HepG2 (cell line): Measurements from ENCODE around the gene ZNF106.

Source experiments
- HCFC1 ChIP-seq: fragments of 150-350 bp; IDR thresholded peaks from 2 replicates; pipeline ENCODE4 v1.6.1; 2014; ENCODE audit warnings: low read depth, low read length
- HOXA9 ChIP-seq: sonication (generic); formaldehyde crosslinking; IDR thresholded peaks from 2 replicates; pipeline ENCODE4 v1.8.1; 2022; ENCODE audit warnings: missing genetic modification reagents, mild to moderate bottlenecking, moderate library complexity, borderline replicate concordance
- MED1 ChIP-seq: sonication (generic); formaldehyde crosslinking; IDR thresholded peaks from 2 replicates; pipeline ENCODE4 v1.4.0; 2020; ENCODE audit warnings: missing genetic modification reagents
- RFX5 ChIP-seq: IDR thresholded peaks from 2 replicates; pipeline ENCODE4 v1.6.1; 2011; ENCODE audit warnings: low read depth, low read length, improper control_type of control experiment
- SRF ChIP-seq: IDR thresholded peaks from 2 replicates; pipeline ENCODE4 v1.6.1; 2011; ENCODE audit warnings: mild to moderate bottlenecking, low read depth, low read length, moderate library complexity
- TCF12 ChIP-seq, 2 experiments: fragments of 450-650 bp in 1 of 2; sonication (generic) in 1 of 2; formaldehyde crosslinking in 1 of 2; IDR thresholded peaks; 2 replicates each; pipeline versions ENCODE4 v1.6.1 to v1.8.0; 2017 to 2022; ENCODE audit warnings: antibody characterized with exemption in 1 of 2, mild to moderate bottlenecking in 1 of 2, missing genetic modification reagents in 1 of 2, moderate library complexity in 1 of 2
- TCF7L2 ChIP-seq: IDR thresholded peaks from 2 replicates; pipeline ENCODE4 v1.6.1; 2011; ENCODE audit warnings: mild to moderate bottlenecking, low read depth, low read length, moderate library complexity
- ZNF24 ChIP-seq: fragments of 450-650 bp; IDR thresholded peaks from 2 replicates; pipeline ENCODE4 v1.6.1; 2017; ENCODE audit warnings: antibody characterized with exemption, mild to moderate bottlenecking
- TF ChIP-seq, protein P1 (sequence below): sonication (generic); formaldehyde crosslinking; IDR thresholded peaks from 2 replicates; pipeline ENCODE4 v1.4.0; 2020; ENCODE audit warnings: mild to moderate bottlenecking, missing genetic modification reagents
- TF ChIP-seq, protein P2 (sequence below): sonication (generic); formaldehyde crosslinking; IDR thresholded peaks from 2 replicates; pipeline ENCODE4 v1.5.0; 2020; ENCODE audit warnings: mild to moderate bottlenecking, missing genetic modification reagents, moderate library complexity

DNA sequence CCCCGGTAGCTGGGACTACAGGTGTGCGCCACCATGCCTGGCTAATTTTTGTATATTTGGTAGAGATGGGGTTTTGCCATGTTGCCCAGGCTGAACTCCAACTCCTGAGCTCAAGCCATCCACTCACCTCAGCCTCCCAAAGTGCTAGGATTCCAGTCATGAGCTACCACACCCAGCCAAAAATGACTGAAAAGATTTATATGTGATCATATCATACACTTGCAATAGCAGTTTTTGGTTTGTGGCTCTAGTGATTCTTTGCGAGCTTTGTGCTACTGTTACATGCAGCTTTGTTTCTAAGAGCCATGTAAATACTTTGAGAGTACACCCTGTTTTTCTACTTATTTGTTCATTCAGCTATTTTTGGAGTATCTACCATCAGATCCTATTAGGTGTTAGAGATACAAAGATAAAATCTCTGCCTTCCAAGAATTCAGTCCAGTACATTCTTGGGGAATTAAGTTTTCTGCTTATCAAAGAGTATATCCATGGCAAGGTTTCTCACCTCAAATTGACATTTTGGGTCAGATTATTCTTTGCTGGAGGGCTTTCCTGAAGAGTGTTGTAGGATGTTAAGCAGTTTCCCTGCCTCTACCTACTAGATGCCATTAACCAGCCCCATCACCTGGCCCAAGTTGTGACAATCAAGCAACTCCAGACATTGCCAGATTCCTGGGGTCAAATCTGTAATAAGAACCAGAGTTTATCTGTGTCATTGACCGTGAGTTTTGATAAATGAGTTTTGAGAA is 19.5 kb upstream of the ZNF106 start:
- TF ChIP-seq TCF12 (IDR thresholded peaks at IDR 0.05) (no peak), TCF12 (CRISPR knock-in tag; IDR thresholded peaks at IDR 0.05) (no peak), HOXA9 (no peak), SRF (no peak), ZNF24 (no peak), MED1 (CRISPR knock-in tag) (no peak), HCFC1 (no peak), TCF7L2 (no peak), RFX5 (no peak)
- TF ChIP-seq, protein P1, sequence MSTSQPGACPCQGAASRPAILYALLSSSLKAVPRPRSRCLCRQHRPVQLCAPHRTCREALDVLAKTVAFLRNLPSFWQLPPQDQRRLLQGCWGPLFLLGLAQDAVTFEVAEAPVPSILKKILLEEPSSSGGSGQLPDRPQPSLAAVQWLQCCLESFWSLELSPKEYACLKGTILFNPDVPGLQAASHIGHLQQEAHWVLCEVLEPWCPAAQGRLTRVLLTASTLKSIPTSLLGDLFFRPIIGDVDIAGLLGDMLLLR = no peak
- TF ChIP-seq, protein P2, sequence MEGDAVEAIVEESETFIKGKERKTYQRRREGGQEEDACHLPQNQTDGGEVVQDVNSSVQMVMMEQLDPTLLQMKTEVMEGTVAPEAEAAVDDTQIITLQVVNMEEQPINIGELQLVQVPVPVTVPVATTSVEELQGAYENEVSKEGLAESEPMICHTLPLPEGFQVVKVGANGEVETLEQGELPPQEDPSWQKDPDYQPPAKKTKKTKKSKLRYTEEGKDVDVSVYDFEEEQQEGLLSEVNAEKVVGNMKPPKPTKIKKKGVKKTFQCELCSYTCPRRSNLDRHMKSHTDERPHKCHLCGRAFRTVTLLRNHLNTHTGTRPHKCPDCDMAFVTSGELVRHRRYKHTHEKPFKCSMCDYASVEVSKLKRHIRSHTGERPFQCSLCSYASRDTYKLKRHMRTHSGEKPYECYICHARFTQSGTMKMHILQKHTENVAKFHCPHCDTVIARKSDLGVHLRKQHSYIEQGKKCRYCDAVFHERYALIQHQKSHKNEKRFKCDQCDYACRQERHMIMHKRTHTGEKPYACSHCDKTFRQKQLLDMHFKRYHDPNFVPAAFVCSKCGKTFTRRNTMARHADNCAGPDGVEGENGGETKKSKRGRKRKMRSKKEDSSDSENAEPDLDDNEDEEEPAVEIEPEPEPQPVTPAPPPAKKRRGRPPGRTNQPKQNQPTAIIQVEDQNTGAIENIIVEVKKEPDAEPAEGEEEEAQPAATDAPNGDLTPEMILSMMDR = no peak
